Measurements from ENCODE around the gene RAB44.

The RAB44 gene

DNA sequence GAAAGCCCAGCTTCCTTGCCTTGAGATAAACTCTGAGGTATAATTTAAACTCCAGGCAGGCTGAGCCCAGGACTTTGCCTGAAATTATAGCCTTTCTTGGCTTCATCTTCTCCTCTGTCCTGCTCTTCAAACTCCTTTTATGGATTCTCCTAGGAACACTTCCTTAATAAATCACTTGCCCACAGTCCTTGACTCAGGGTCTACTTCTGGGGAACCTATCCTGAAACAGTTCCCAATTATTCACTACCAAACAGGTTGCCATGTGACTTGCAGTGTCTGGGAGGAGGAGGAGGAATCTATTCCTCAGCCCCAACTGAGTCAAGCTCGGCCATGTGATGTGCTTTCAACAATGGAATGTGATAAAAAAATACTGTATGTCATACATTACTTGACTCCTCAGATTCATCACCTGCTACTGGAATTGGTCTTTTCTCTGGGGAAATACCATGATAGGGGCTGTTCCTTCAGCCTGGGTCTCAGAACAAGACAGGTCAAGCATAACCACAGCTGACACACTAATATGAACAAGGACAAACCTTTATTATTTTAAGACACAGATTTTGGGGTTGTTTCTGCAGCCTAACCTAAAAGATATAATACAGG, 39.6 kb upstream of the RAB44 start:
- Histone ChIP-seq H3K9ac (ENCODE audit: low read length) (no peak overlapping the region), H3K4me3 (ENCODE audit: low read depth in 1 of 2, low read length in 2 of 2) (no peak overlapping the region), H3K36me3 (ENCODE audit: insufficient read depth, low read length) (no peaks in the 10 kb centered on the region), H3K4me1 (ENCODE audit: insufficient read depth, low read length) (peaks cover 35% of the 10 kb centered on the region), H3K9me3 (ENCODE audit: low read length) (no peaks in the 10 kb centered on the region), H3K27me3 (ENCODE audit: control insufficient read depth in 1 of 2, insufficient read depth in 2 of 2, low read length in 2 of 2) (no peaks in the 10 kb centered on the region), H3K27ac (ENCODE audit: low read depth, low read length) (peak overlapping the region; percentile 84)

- H3K36me3 ChIP-seq (ENCODE audit: insufficient read depth, low read length), result no peaks in the 10 kb centered on the region
- H3K27ac ChIP-seq (ENCODE audit: low read depth, low read length), result peak overlapping the region; percentile 84
- H3K4me1 ChIP-seq (ENCODE audit: insufficient read depth, low read length), result peaks cover 35% of the 10 kb centered on the region
- H3K27me3 ChIP-seq (ENCODE audit: control insufficient read depth in 1 of 2, insufficient read depth in 2 of 2, low read length in 2 of 2), result no peaks in the 10 kb centered on the region
- H3K4me3 ChIP-seq (ENCODE audit: low read depth in 1 of 2, low read length in 2 of 2), result no peak overlapping the region
- no peaks in the 10 kb centered on the region for H3K9me3 ChIP-seq (ENCODE audit: low read length)
- no peak overlapping the region for H3K9ac ChIP-seq (ENCODE audit: low read length)
Observed at GRCh38 chr6:36659271-36659670, 38.4 kb upstream of the RAB44 start.

- H3K4me1 ChIP-seq (ENCODE audit: insufficient read depth, low read length), result peaks cover 35% of the 10 kb centered on the region
- H3K27me3 ChIP-seq (ENCODE audit: control insufficient read depth in 1 of 2, insufficient read depth in 2 of 2, low read length in 2 of 2), result no peaks in the 10 kb centered on the region
- no peaks in the 10 kb centered on the region for H3K9me3 ChIP-seq (ENCODE audit: low read length)
- H3K4me3 ChIP-seq (ENCODE audit: low read depth in 1 of 2, low read length in 2 of 2), result no peak overlapping the region
- H3K36me3 ChIP-seq (ENCODE audit: insufficient read depth, low read length), result no peaks in the 10 kb centered on the region
- H3K9ac ChIP-seq (ENCODE audit: low read length), result no peak overlapping the region
- peak overlapping the region; percentile 1 for H3K27ac ChIP-seq (ENCODE audit: low read depth, low read length)
Observed at GRCh38 chr6:36660771-36661471, 36.7 kb upstream of the RAB44 start.

- Histone ChIP-seq H3K4me1 (ENCODE audit: insufficient read depth, low read length) (peaks cover 39% of the 10 kb centered on the region), H3K9ac (ENCODE audit: low read length) (no peak overlapping the region), H3K27ac (ENCODE audit: low read depth, low read length) (no peak overlapping the region), H3K9me3 (ENCODE audit: low read length) (no peaks in the 10 kb centered on the region), H3K36me3 (ENCODE audit: insufficient read depth, low read length) (no peaks in the 10 kb centered on the region), H3K4me3 (ENCODE audit: low read depth in 1 of 2, low read length in 2 of 2) (no peak overlapping the region), H3K27me3 (ENCODE audit: control insufficient read depth in 1 of 2, insufficient read depth in 2 of 2, low read length in 2 of 2) (no peaks in the 10 kb centered on the region)
Observed at GRCh38 chr6:36662380-36662779, 35.2 kb upstream of the RAB44 start.

DNA sequence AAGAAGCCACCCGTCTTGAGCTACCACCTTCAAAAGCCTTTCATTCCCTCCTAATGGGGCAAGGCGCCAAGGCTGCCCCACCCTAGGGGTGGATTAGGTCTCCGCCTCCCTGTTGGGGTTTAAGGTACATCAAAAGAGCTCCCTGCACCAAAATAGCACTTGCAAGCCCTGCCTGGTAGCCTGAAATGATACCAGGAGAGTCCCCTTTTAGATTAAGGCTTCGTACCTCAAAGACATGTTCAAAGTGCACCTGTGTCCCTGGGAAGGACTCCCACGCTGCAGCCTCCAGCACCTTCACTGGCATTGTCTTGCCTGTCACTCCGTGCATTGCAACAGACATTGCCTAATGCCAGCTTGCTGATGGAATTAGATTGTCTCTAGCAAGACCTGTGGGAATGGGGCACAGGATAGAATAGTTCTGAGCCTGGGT, 34.8 kb upstream of the RAB44 start:
- Histone ChIP-seq H3K27me3 (ENCODE audit: control insufficient read depth in 1 of 2, insufficient read depth in 2 of 2, low read length in 2 of 2) (no peaks in the 10 kb centered on the region), H3K9ac (ENCODE audit: low read length) (no peak overlapping the region), H3K36me3 (ENCODE audit: insufficient read depth, low read length) (no peaks in the 10 kb centered on the region), H3K9me3 (ENCODE audit: low read length) (no peaks in the 10 kb centered on the region), H3K4me3 (ENCODE audit: low read depth in 1 of 2, low read length in 2 of 2) (no peak overlapping the region), H3K4me1 (ENCODE audit: insufficient read depth, low read length) (peaks cover 34% of the 10 kb centered on the region), H3K27ac (ENCODE audit: low read depth, low read length) (no peak overlapping the region)

DNA sequence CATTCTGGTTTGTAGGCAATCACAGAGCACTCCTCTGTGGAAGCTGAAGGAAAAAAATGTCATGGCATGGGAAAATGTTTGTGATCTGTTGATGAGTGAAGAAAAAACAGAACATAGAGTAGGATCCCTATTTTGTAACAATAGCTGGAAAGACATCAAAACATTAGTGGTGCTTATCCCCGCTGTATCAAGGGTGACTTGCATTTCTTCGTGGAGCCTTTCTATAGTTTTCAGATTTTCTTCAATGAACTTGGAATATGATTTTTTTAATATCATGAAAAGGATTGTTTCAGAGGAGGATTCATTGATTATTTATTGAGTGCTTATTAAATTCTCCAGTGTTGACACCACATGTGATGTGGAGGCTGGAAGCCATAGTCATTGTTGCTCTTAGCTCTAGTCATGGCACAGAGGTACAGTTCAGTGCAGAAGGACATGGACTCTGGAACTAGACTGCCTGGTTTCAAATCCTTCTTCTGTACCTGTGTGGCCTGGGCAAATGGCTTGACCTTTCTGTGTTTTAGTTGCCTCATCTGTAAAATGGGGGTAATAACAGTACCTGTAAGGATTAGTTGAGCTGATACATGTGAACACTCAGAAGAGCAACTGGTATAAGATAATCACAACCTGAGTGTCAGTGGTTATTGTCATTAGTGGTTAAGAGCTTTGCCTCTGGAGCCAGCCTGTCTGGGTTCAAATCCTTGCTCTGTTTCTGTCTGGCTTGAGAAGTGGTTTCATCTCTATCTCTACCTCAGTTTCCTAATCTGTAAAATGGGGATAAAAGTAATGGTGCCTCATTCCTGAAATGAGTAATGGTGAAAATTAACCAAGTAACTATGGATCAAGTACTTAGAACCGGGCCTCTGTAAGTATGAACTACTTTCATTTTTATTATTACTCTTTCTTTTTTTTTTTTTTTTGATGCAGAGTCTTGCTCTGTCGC, 33.9 kb upstream of the RAB44 start:
- Histone ChIP-seq H3K27me3 (ENCODE audit: control insufficient read depth in 1 of 2, insufficient read depth in 2 of 2, low read length in 2 of 2) (no peaks in the 10 kb centered on the region), H3K27ac (ENCODE audit: low read depth, low read length) (no peak overlapping the region), H3K4me3 (ENCODE audit: low read depth in 1 of 2, low read length in 2 of 2) (no peak overlapping the region), H3K9ac (ENCODE audit: low read length) (no peak overlapping the region), H3K4me1 (ENCODE audit: insufficient read depth, low read length) (peaks cover 25% of the 10 kb centered on the region), H3K9me3 (ENCODE audit: low read length) (no peaks in the 10 kb centered on the region), H3K36me3 (ENCODE audit: insufficient read depth, low read length) (no peaks in the 10 kb centered on the region)

GRCh38 chr6:36665180-36665579, 32.4 kb upstream of the RAB44 start:
- Histone ChIP-seq H3K27ac (ENCODE audit: low read depth, low read length) (no peak overlapping the region), H3K4me3 (ENCODE audit: low read depth in 1 of 2, low read length in 2 of 2) (no peak overlapping the region), H3K9me3 (ENCODE audit: low read length) (no peaks in the 10 kb centered on the region), H3K9ac (ENCODE audit: low read length) (no peak overlapping the region), H3K36me3 (ENCODE audit: insufficient read depth, low read length) (no peaks in the 10 kb centered on the region), H3K27me3 (ENCODE audit: control insufficient read depth in 1 of 2, insufficient read depth in 2 of 2, low read length in 2 of 2) (no peaks in the 10 kb centered on the region), H3K4me1 (ENCODE audit: insufficient read depth, low read length) (peaks cover 11% of the 10 kb centered on the region)

DNA sequence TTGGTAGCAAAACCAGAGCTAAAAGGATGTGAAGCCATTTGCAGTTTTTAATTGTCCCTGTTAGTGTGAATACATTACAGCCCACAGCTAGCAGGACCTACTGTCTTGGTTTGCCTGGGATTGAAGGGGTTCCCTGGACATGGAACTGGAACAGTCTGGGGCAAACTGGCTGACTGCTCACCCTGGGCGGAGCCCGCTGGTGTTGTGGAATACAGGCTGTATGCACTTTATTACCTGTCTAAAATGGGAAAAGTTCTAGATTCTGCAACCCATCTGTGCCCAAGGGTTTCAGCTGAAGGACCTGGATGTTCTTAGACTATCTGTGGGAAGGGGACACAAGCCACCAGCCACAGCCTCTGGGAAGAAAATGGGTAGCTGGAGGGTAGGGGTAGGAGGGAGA, 31.3 kb upstream of the RAB44 start:
- Histone ChIP-seq H3K4me3 (ENCODE audit: low read depth in 1 of 2, low read length in 2 of 2) (no peak overlapping the region), H3K9ac (ENCODE audit: low read length) (no peak overlapping the region), H3K36me3 (ENCODE audit: insufficient read depth, low read length) (no peaks in the 10 kb centered on the region), H3K27me3 (ENCODE audit: control insufficient read depth in 1 of 2, insufficient read depth in 2 of 2, low read length in 2 of 2) (no peaks in the 10 kb centered on the region), H3K27ac (ENCODE audit: low read depth, low read length) (no peak overlapping the region), H3K4me1 (ENCODE audit: insufficient read depth, low read length) (peaks cover 10% of the 10 kb centered on the region), H3K9me3 (ENCODE audit: low read length) (no peaks in the 10 kb centered on the region)

- no peak overlapping the region for H3K27ac ChIP-seq (ENCODE audit: low read depth, low read length)
- no peaks in the 10 kb centered on the region for H3K36me3 ChIP-seq (ENCODE audit: insufficient read depth, low read length)
- H3K9ac ChIP-seq (ENCODE audit: low read length), result no peak overlapping the region
- peaks cover 10% of the 10 kb centered on the region for H3K4me1 ChIP-seq (ENCODE audit: insufficient read depth, low read length)
- H3K27me3 ChIP-seq (ENCODE audit: control insufficient read depth in 1 of 2, insufficient read depth in 2 of 2, low read length in 2 of 2), result no peaks in the 10 kb centered on the region
- no peak overlapping the region for H3K4me3 ChIP-seq (ENCODE audit: low read depth in 1 of 2, low read length in 2 of 2)
- H3K9me3 ChIP-seq (ENCODE audit: low read length), result no peaks in the 10 kb centered on the region
Observed at GRCh38 chr6:36666826-36667591, 30.6 kb upstream of the RAB44 start.

DNA sequence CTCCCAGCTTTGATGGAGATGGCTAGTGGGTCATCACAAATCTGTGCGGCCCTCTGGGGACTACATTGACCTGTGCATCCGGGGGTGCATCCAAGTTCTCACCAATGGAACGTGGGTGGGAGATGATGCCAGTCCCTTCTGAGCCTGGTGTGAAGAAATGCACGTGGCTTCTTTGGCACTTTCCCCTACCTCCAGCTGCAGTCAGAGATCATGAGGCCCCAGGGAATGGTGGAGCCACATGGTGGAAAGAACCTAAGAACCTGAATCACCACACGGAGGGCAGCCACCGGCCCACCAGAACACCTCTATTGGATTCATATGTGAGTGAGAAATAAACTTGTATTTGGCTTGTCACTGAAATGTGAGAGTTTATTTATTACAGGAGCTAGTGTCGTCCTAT, 29.0 kb upstream of the RAB44 start:
- Histone ChIP-seq H3K9me3 (ENCODE audit: low read length) (no peaks in the 10 kb centered on the region), H3K4me3 (ENCODE audit: low read depth in 1 of 2, low read length in 2 of 2) (no peak overlapping the region), H3K27ac (ENCODE audit: low read depth, low read length) (no peak overlapping the region), H3K4me1 (ENCODE audit: insufficient read depth, low read length) (peaks cover 10% of the 10 kb centered on the region), H3K27me3 (ENCODE audit: control insufficient read depth in 1 of 2, insufficient read depth in 2 of 2, low read length in 2 of 2) (no peaks in the 10 kb centered on the region), H3K36me3 (ENCODE audit: insufficient read depth, low read length) (no peaks in the 10 kb centered on the region), H3K9ac (ENCODE audit: low read length) (no peak overlapping the region)

DNA sequence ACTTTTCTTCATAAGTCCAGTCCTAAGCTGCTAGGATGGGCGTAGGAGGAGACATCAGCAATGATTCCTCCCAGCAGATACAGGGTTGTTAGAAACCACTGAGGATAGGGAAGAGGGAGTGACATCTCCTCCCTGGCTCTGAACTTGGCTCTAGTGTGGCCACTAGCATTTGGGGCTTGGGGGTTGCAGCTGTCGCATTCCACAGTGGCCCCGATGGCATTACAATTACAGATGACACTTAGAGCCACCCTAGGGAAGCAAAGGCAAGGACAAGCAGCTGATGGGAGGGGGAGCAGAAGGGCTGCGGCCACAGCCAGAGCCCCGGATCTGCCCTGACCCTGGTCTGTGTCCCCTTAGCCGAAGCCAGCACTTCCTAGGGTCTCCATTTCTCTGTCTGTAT, 28.6 kb upstream of the RAB44 start:
- Histone ChIP-seq H3K36me3 (ENCODE audit: insufficient read depth, low read length) (no peaks in the 10 kb centered on the region), H3K4me3 (ENCODE audit: low read depth in 1 of 2, low read length in 2 of 2) (no peak overlapping the region), H3K27me3 (ENCODE audit: control insufficient read depth in 1 of 2, insufficient read depth in 2 of 2, low read length in 2 of 2) (no peaks in the 10 kb centered on the region), H3K4me1 (ENCODE audit: insufficient read depth, low read length) (peaks cover 10% of the 10 kb centered on the region), H3K9ac (ENCODE audit: low read length) (no peak overlapping the region), H3K27ac (ENCODE audit: low read depth, low read length) (no peak overlapping the region), H3K9me3 (ENCODE audit: low read length) (no peaks in the 10 kb centered on the region)

All from muscle layer of colon (tissue), 2 donors.